HT-29 (cell line): Measurements from ENCODE around the gene HSF4. TPM values are rescaled to one million over a fixed set of nuclear protein-coding genes. Genes with fewer than 3 reads are reported as not detected.
A peak's percentile ranks its signal among the peaks of the same experiment; 100 is the strongest.

Experiments used
- DNase-seq: peaks from one replicate; pipeline ENCODE4 v3.0.0-alpha.2; 2015; ENCODE audit warnings: low spot score
- total RNA-seq: library from RNA; depleted of rRNA; stranded (reverse); fragments of >200 nt; shearing (Covaris generic); gene quantifications from 2 replicates; pipeline ENCODE4 v1.2.3, GENCODE V29; 2014

HSF4 gene
- total RNA-seq, 1 experiment from 2014 or later = 44.2 TPM

GRCh38 chr16:67150047-67150832, 14.3 kb upstream of the HSF4 start:
- DNase-seq = peak; percentile 46

GRCh38 chr16:67150833-67151396, 13.6 kb upstream of the HSF4 start, which contains the start of gene B3GNT9:
Gene B3GNT9, minus strand, starts transcription at chr16:67150998. Its CDS starts 513 bp downstream, at chr16:67150485.
- DNase-seq = peak; percentile 77

- DNase-seq = no peak
These were observed 13.0 kb upstream of the HSF4 start for GRCh38 chr16:67151431-67152097.

GRCh38 chr16:67154578-67155294, 9.8 kb upstream of the HSF4 start:
- no peak for DNase-seq

- DNase-seq = peak; percentile 75
These were observed 9.0 kb upstream of the HSF4 start for GRCh38 chr16:67155295-67156142.

GRCh38 chr16:67156143-67156844, 8.3 kb upstream of the HSF4 start:
- DNase-seq = no peak

- no peak for DNase-seq
These were observed 7.3 kb upstream of the HSF4 start for GRCh38 chr16:67157106-67157748.

- DNase-seq = peak; percentile 38
These were observed 6.5 kb upstream of the HSF4 start for GRCh38 chr16:67157892-67158635.

- no peak for DNase-seq
These were observed 5.6 kb upstream of the HSF4 start for GRCh38 chr16:67158637-67159600.

- no peak for DNase-seq
These were observed 2.9 kb upstream of the HSF4 start for GRCh38 chr16:67161595-67162058.

- DNase-seq = no peak
These were observed 1.9 kb upstream of the HSF4 start for GRCh38 chr16:67162506-67163163.

- DNase-seq = no peak
These were observed 1.2 kb upstream of the HSF4 start for GRCh38 chr16:67163164-67163998.

- DNase-seq = peak; percentile 23
These were observed 466 bp upstream of the HSF4 start for GRCh38 chr16:67163999-67164558.

GRCh38 chr16:67165121-67166078, 855 bp downstream of the HSF4 start:
- DNase-seq = no peak

- no peak for DNase-seq
These were observed 1.6 kb downstream of the HSF4 start for GRCh38 chr16:67166110-67166547.
